HEK293 (cell line): ENCODE measurements around the gene ELL.
A peak's percentile ranks its signal among the peaks of the same experiment; 100 is the strongest.

Experiments
- BCL11A ChIP-seq: fragments of 450-650 bp; formaldehyde crosslinking; IDR thresholded peaks from 2 replicates; pipeline ENCODE4 v1.5.1; 2016; ENCODE audit warnings: low read depth, missing biosample characterization, missing genetic modification characterization
- BCL11B ChIP-seq: fragments of 450-650 bp; formaldehyde crosslinking; IDR thresholded peaks from 2 replicates; pipeline ENCODE4 v1.5.1; 2016; ENCODE audit warnings: low read depth, missing biosample characterization, missing genetic modification characterization
- ELK4 ChIP-seq: IDR thresholded peaks from 2 replicates; pipeline ENCODE4 v1.6.1; 2011; ENCODE audit warnings: mild to moderate bottlenecking, low read depth, low read length, borderline replicate concordance
- FEZF1 ChIP-seq: fragments of 450-650 bp; formaldehyde crosslinking; IDR thresholded peaks from 2 replicates; pipeline ENCODE4 v1.5.1; 2016; ENCODE audit warnings: missing biosample characterization, missing genetic modification characterization
- GLIS1 ChIP-seq: fragments of 450-650 bp; formaldehyde crosslinking; IDR thresholded peaks from 2 replicates; pipeline ENCODE4 v1.5.1; 2016; ENCODE audit warnings: missing biosample characterization, missing genetic modification characterization
- KLF1 ChIP-seq: fragments of 450-650 bp; formaldehyde crosslinking; IDR thresholded peaks from 2 replicates; pipeline ENCODE4 v1.5.1; 2016; ENCODE audit warnings: missing biosample characterization, missing genetic modification characterization
- KLF10 ChIP-seq: fragments of 450-650 bp; IDR thresholded peaks from 2 replicates; pipeline ENCODE4 v1.5.1; 2018; ENCODE audit warnings: missing biosample characterization, mild to moderate bottlenecking, missing genetic modification characterization
- KLF16 ChIP-seq: fragments of 450-650 bp; formaldehyde crosslinking; IDR thresholded peaks from 2 replicates; pipeline ENCODE4 v1.5.1; 2017; ENCODE audit warnings: missing biosample characterization, missing genetic modification characterization
- REST ChIP-seq: fragments of 450-650 bp; formaldehyde crosslinking; IDR thresholded peaks from 2 replicates; pipeline ENCODE4 v1.5.1; 2016; ENCODE audit warnings: missing biosample characterization, missing genetic modification characterization
- ZBTB26 ChIP-seq: fragments of 450-650 bp; formaldehyde crosslinking; optimal IDR thresholded peaks from 2 replicates; pipeline ENCODE3; 2016; ENCODE audit warnings: missing biosample characterization, mild to moderate bottlenecking, missing genetic modification characterization
- ZBTB48 ChIP-seq: fragments of 450-650 bp; formaldehyde crosslinking; IDR thresholded peaks from 2 replicates; pipeline ENCODE4 v1.5.1; 2016; ENCODE audit warnings: missing biosample characterization, missing genetic modification characterization
- ZBTB6 ChIP-seq: fragments of 450-650 bp; formaldehyde crosslinking; IDR thresholded peaks from 2 replicates; pipeline ENCODE4 v1.5.1; 2017; ENCODE audit warnings: missing biosample characterization, missing genetic modification characterization
- ZBTB8A ChIP-seq: fragments of 450-650 bp; formaldehyde crosslinking; IDR thresholded peaks from 2 replicates; pipeline ENCODE4 v1.5.1; 2016; ENCODE audit warnings: missing biosample characterization, missing genetic modification characterization
- ZNF2 ChIP-seq: fragments of 450-650 bp; formaldehyde crosslinking; IDR thresholded peaks from 2 replicates; pipeline ENCODE4 v1.5.1; 2016; ENCODE audit warnings: missing biosample characterization, missing genetic modification characterization
- ZNF223 ChIP-seq: fragments of 450-650 bp; formaldehyde crosslinking; IDR thresholded peaks from 2 replicates; pipeline ENCODE4 v1.5.1; 2016; ENCODE audit warnings: missing biosample characterization, missing genetic modification characterization
- ZNF324 ChIP-seq: fragments of 450-650 bp; formaldehyde crosslinking; IDR thresholded peaks from 2 replicates; pipeline ENCODE4 v1.5.1; 2016; ENCODE audit warnings: missing biosample characterization, missing genetic modification characterization
- ZNF335 ChIP-seq: fragments of 450-650 bp; formaldehyde crosslinking; conservative IDR thresholded peaks from 2 replicates; pipeline ENCODE4 v1.5.1; 2016; ENCODE audit warnings: missing biosample characterization, missing genetic modification characterization
- ZNF350 ChIP-seq: fragments of 450-650 bp; formaldehyde crosslinking; IDR thresholded peaks from 2 replicates; pipeline ENCODE4 v1.5.0; 2017; ENCODE audit warnings: missing biosample characterization, mild to moderate bottlenecking, missing genetic modification characterization
- ZNF398 ChIP-seq: fragments of 450-650 bp; formaldehyde crosslinking; IDR thresholded peaks from 2 replicates; pipeline ENCODE4 v1.5.1; 2017; ENCODE audit warnings: missing biosample characterization, missing genetic modification characterization
- ZNF423 ChIP-seq: fragments of 450-650 bp; formaldehyde crosslinking; IDR thresholded peaks from 2 replicates; pipeline ENCODE4 v1.5.1; 2016; ENCODE audit warnings: missing biosample characterization, missing genetic modification characterization
- ZNF501 ChIP-seq: fragments of 450-650 bp; formaldehyde crosslinking; IDR thresholded peaks from 2 replicates; pipeline ENCODE4 v1.5.1; 2016; ENCODE audit warnings: missing biosample characterization, missing genetic modification characterization
- ZNF561 ChIP-seq: fragments of 450-650 bp; IDR thresholded peaks from 2 replicates; pipeline ENCODE4 v1.5.1; 2018; ENCODE audit warnings: missing biosample characterization, missing genetic modification characterization, borderline replicate concordance
- ZNF639 ChIP-seq: fragments of 450-650 bp; formaldehyde crosslinking; IDR thresholded peaks from 2 replicates; pipeline ENCODE4 v1.5.1; 2016; ENCODE audit warnings: missing biosample characterization, missing genetic modification characterization
- ZNF768 ChIP-seq: fragments of 450-650 bp; formaldehyde crosslinking; IDR thresholded peaks from 2 replicates; pipeline ENCODE4 v1.5.1; 2018; ENCODE audit warnings: missing biosample characterization, mild to moderate bottlenecking, missing genetic modification characterization

Gene ELL

GRCh38 chr19:18437491-18438330 is 84.2 kb downstream of the ELL start, which contains the start of gene ISYNA1 (continued):
- TF ChIP-seq REST (tag by site-specific recombination) (peak; percentile 41; the same call in 1 of the 2 replicates), KLF16 (tag by site-specific recombination) (no peak), ZNF768 (tag by site-specific recombination) (no peak), KLF10 (tag by site-specific recombination) (peak; percentile 83; the same call in 1 of the 2 replicates), ZNF398 (peak; percentile 49), FEZF1 (tag by site-specific recombination) (no peak), ZNF324 (tag by site-specific recombination) (peak; percentile 43; the same call in 1 of the 2 replicates), ZNF223 (tag by site-specific recombination) (peak; percentile 92), ZNF501 (tag by site-specific recombination) (0 out of 2 replicates have a peak, but pooled peaks have one; percentile 23), ZBTB8A (peak; percentile 6), ZNF350 (tag by site-specific recombination) (no peak), ZBTB48 (peak; percentile 59), ZNF335 (peak; percentile 34), ZNF423 (0 out of 2 replicates have a peak, but pooled peaks have one; percentile 26), ZBTB6 (tag by site-specific recombination) (0 out of 2 replicates have a peak, but pooled peaks have one; percentile 8), ZNF561 (no peak), ELK4 (no peak), ZBTB26 (tag by site-specific recombination) (peak; percentile 92), ZNF2 (tag by site-specific recombination) (peak; percentile 60; the same call in 1 of the 2 replicates), ZNF639 (0 out of 2 replicates have a peak, but pooled peaks have one; percentile 21), BCL11B (tag by site-specific recombination) (peak; percentile 85), GLIS1 (tag by site-specific recombination) (no peak; the same call in 1 of the 2 replicates), KLF1 (tag by site-specific recombination) (peak; percentile 48; the same call in 1 of the 2 replicates), BCL11A (peak; percentile 53; the same call in 1 of the 2 replicates)
